ENCODE measurements around the gene PCDHA1.

The PCDHA1 gene

GRCh38 chr5:140857987-140858240 lies 72.0 kb downstream of the PCDHA1 start:
- Histone ChIP-seq H3K4me2 (ENCODE audit: low read length) (no peak overlapping the region), H4K20me1 (ENCODE audit: control insufficient read depth, insufficient read depth, low read depth, low read length) (no peaks in the 10 kb centered on the region), H3K27ac (ENCODE audit: low read depth, low read length) (no peak overlapping the region), H3K27me3 (ENCODE audit: control insufficient read depth, low read length) (no peaks in the 10 kb centered on the region), H3K79me2 (ENCODE audit: control insufficient read depth, low read length) (no peaks in the 10 kb centered on the region), H3K4me1 (ENCODE audit: control insufficient read depth, low read length) (no peaks in the 10 kb centered on the region), H3F3A (ENCODE audit: control insufficient read depth, insufficient read depth) (no peaks in the 10 kb centered on the region), H3K4me3 (ENCODE audit: low read length) (no peak overlapping the region), H3K36me3 (ENCODE audit: control insufficient read depth, low read length) (no peaks in the 10 kb centered on the region), H3K9me2 (replicated peaks; ENCODE audit: control insufficient read depth, low read length) (no peaks in the 10 kb centered on the region), H3K9me3 (ENCODE audit: control insufficient read depth, insufficient read depth, low read length) (no peaks in the 10 kb centered on the region)
- TF ChIP-seq EZH2phosphoT487 (IDR thresholded peaks at IDR 0.05; ENCODE audit: borderline replicate concordance, low read length), result no peak
- TF ChIP-seq, protein P1, sequence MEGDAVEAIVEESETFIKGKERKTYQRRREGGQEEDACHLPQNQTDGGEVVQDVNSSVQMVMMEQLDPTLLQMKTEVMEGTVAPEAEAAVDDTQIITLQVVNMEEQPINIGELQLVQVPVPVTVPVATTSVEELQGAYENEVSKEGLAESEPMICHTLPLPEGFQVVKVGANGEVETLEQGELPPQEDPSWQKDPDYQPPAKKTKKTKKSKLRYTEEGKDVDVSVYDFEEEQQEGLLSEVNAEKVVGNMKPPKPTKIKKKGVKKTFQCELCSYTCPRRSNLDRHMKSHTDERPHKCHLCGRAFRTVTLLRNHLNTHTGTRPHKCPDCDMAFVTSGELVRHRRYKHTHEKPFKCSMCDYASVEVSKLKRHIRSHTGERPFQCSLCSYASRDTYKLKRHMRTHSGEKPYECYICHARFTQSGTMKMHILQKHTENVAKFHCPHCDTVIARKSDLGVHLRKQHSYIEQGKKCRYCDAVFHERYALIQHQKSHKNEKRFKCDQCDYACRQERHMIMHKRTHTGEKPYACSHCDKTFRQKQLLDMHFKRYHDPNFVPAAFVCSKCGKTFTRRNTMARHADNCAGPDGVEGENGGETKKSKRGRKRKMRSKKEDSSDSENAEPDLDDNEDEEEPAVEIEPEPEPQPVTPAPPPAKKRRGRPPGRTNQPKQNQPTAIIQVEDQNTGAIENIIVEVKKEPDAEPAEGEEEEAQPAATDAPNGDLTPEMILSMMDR (IDR thresholded peaks at IDR 0.05; ENCODE audit: low read depth, low read length, poor library complexity, severe bottlenecking), result no peak

- Histone ChIP-seq H3K9me3 (ENCODE audit: control insufficient read depth, insufficient read depth, low read length) (no peaks in the 10 kb centered on the region), H3K27me3 (ENCODE audit: control insufficient read depth, low read length) (0 out of 2 replicates have a peak, but pooled peaks cover 2% of the 10 kb centered on the region)
Measured at GRCh38 chr5:140862441-140863295, 76.7 kb downstream of the PCDHA1 start.

DNA sequence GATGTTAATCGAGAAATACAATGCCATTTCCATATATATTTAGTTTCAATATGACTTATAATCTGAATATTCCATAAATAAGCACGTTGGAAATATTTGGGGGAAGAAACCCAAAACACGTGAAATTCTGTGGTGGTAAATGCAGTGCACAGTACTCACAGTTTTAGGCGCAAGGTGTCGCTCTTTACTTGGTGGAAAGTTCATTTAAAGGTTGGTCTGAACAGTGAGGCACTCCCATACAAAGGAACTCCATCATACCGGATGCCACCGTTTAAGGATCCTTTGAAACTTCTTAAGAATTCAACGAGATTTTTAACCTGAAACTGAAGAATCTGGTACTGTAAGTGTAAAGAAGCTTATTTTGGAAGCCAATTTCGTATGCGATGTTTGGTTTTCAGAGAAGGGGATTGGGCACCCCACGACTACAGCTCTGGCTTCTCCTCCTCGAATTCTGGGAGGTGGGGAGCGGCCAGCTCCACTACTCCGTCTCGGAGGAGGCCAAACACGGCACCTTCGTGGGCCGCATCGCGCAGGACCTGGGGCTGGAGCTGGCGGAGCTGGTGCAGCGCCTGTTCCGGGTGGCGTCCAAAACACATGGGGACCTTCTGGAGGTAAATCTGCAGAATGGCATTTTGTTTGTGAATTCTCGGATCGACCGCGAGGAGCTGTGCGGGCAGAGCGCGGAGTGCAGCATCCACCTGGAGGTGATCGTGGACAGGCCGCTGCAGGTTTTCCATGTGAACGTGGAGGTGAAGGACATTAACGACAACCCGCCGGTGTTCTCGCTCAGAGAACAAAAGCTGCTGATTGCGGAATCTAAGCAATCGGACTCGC lies 83.0 kb downstream of the PCDHA1 start, which contains the start of gene PCDHA11:
TSS of gene PCDHA11 (plus strand) at position 237 of the 834 bp plus-strand sequence. CDS start at position 384, 147 bp downstream.
- H3K4me2 ChIP-seq (ENCODE audit: low read length), result no peak within 1 kb of the TSS
- no peak within 1 kb of the TSS for H3K27ac ChIP-seq (ENCODE audit: low read depth, low read length)
- H3K9me2 ChIP-seq (replicated peaks; ENCODE audit: control insufficient read depth, low read length), result no peaks in the 10 kb centered on the region
- H3K79me2 ChIP-seq (ENCODE audit: control insufficient read depth, low read length), result no peaks in the 10 kb centered on the region
- H3F3A ChIP-seq (ENCODE audit: control insufficient read depth, insufficient read depth), result no peaks in the 10 kb centered on the region
- no peaks in the 10 kb centered on the region for H3K36me3 ChIP-seq (ENCODE audit: control insufficient read depth, low read length)
- no peaks in the 10 kb centered on the region for H4K20me1 ChIP-seq (ENCODE audit: control insufficient read depth, insufficient read depth, low read depth, low read length)
- H3K27me3 ChIP-seq (ENCODE audit: control insufficient read depth, low read length), result 0 out of 2 replicates have a peak, but pooled peaks cover 2% of the 10 kb centered on the region
- H3K4me3 ChIP-seq (ENCODE audit: low read length), result no peak within 1 kb of the TSS
- TF ChIP-seq, protein P1 (IDR thresholded peaks at IDR 0.05; ENCODE audit: low read depth, low read length, poor library complexity, severe bottlenecking), result peak; percentile 19
- TF ChIP-seq EZH2phosphoT487 (IDR thresholded peaks at IDR 0.05; ENCODE audit: borderline replicate concordance, low read length), result no peak
- no peaks in the 10 kb centered on the region for H3K4me1 ChIP-seq (ENCODE audit: control insufficient read depth, low read length)
- H3K9me3 ChIP-seq (ENCODE audit: control insufficient read depth, insufficient read depth, low read length), result no peaks in the 10 kb centered on the region

More at GRCh38 chr5:140862441-140863295, 76.7 kb downstream of the PCDHA1 start:
- Histone ChIP-seq H3K79me2 (ENCODE audit: control insufficient read depth, low read length) (no peaks in the 10 kb centered on the region), H3K9me2 (replicated peaks; ENCODE audit: control insufficient read depth, low read length) (no peaks in the 10 kb centered on the region), H3K27ac (ENCODE audit: low read depth, low read length) (no peak overlapping the region), H3K4me1 (ENCODE audit: control insufficient read depth, low read length) (no peaks in the 10 kb centered on the region), H3K4me2 (ENCODE audit: low read length) (no peak overlapping the region), H3K36me3 (ENCODE audit: control insufficient read depth, low read length) (no peaks in the 10 kb centered on the region), H4K20me1 (ENCODE audit: control insufficient read depth, insufficient read depth, low read depth, low read length) (no peaks in the 10 kb centered on the region), H3K4me3 (ENCODE audit: low read length) (no peak overlapping the region), H3F3A (ENCODE audit: control insufficient read depth, insufficient read depth) (no peaks in the 10 kb centered on the region)
- TF ChIP-seq, protein P1 (IDR thresholded peaks at IDR 0.05; ENCODE audit: low read depth, low read length, poor library complexity, severe bottlenecking), result no peak
- no peak for TF ChIP-seq EZH2phosphoT487 (IDR thresholded peaks at IDR 0.05; ENCODE audit: borderline replicate concordance, low read length)

Data from DOHH2 (cell line).